Tibial nerve (tissue), 4 donors: ENCODE data around the gene KCNH1.

Experiments
- CTCF ChIP-seq, 5 experiments: fragments of 200-600 bp in 3 of 5; fragments of 450-650 bp in 2 of 5; sonication (generic) in 3 of 5; IDR thresholded peaks; one replicate each; pipeline ENCODE4 v1.5.1; 2016 to 2019; ENCODE audit warnings: antibody characterized with exemption in 5 of 5, mild to moderate bottlenecking in 3 of 5, moderate library complexity in 2 of 5
- EP300 ChIP-seq, 2 donors: sonication (generic); formaldehyde crosslinking; IDR thresholded peaks; one replicate each; pipeline ENCODE4 v1.6.1; 2017; ENCODE audit warnings: antibody characterized with exemption in 2 of 2, mild to moderate bottlenecking in 1 of 2

DNA sequence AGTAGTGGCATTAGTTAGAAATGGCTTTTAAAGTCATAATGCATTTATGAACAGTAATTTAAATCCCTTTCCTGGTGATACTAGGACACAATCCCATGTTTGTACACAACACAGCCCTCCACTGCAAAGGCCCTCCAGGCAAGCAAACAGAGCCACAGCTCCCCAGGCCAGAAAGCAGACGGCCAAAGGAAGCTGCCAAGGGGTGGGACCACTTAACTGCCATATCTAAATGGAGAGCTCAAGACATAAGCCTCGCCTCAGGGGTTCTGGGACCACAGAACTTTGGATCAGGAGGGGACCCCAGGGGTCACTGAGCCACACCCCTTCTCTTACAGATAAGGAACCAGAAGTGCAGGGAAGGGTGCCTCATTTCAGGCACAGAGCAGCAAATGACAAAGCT lies 189.7 kb downstream of the KCNH1 start:
- TF ChIP-seq CTCF (IDR thresholded peaks at IDR 0.05) (no peak), EP300 (IDR thresholded peaks at IDR 0.05) (no peak)
